GM21390 (cell line): ENCODE data around the gene DNAL1.
"Not testable (repeated sequence)": the region's sequence is repeated elsewhere in the genome, so short reads cannot be mapped to it uniquely, and the experiment has no call there.

Source experiments
- ATAC-seq: cut with Tn5 transposase; IDR thresholded peaks from one replicate; pipeline ENCODE4 v1.9.1; 2021; ENCODE audit not compliant: unreplicated experiment

Gene DNAL1

GRCh38 chr14:73637830-73638229 lies 7.0 kb upstream of the DNAL1 start:
- no peak for ATAC-seq

- no peak for ATAC-seq
Measured at GRCh38 chr14:73640796-73641365, 3.9 kb upstream of the DNAL1 start.

GRCh38 chr14:73645248-73645610 lies 443 bp downstream of the DNAL1 start:
- ATAC-seq: no peak

GRCh38 chr14:73651005-73651404 lies 6.2 kb downstream of the DNAL1 start:
- no peak for ATAC-seq

DNA sequence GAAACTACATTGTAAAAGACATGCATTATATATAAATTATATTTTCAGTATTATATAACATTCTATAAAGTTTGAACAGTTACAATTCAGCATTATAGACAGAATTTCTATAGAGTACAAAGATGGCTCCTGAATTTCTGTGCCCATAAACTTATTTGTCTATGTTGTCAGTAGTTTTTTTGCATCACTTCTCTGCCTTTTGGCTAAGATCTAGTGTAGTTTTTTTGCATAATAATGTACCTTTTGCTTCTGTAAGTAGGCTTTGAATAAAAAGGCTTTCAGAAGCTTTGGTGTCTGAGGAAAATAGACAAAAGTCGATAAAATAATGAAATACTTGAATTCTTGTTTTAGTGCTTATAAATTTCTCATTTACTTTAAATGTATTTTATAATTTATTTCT lies 11.1 kb downstream of the DNAL1 start:
- no peak for ATAC-seq

DNA sequence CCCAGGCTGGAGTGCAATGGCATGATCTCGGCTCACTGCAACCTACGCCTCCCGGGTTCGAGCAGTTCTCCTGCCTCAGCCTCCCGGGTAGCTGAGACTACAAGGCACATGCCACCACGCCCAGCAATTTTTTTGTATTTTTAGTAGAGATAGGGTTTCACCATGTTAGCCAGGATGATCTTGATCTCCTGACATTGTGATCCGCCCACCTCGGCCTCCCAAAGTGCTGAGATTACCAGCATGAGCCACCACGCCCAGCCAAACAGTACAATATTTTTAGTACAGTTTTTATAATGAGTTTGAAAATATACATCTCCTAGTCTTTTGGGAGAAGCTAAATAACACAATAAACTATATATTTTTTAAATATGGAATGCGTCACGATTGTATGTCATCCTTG lies 14.4 kb downstream of the DNAL1 start:
- ATAC-seq: not testable (repeated sequence)

GRCh38 chr14:73660511-73660910 lies 15.7 kb downstream of the DNAL1 start:
- no peak for ATAC-seq

- no peak for ATAC-seq
Measured at GRCh38 chr14:73661872-73662271, 17.1 kb downstream of the DNAL1 start.

DNA sequence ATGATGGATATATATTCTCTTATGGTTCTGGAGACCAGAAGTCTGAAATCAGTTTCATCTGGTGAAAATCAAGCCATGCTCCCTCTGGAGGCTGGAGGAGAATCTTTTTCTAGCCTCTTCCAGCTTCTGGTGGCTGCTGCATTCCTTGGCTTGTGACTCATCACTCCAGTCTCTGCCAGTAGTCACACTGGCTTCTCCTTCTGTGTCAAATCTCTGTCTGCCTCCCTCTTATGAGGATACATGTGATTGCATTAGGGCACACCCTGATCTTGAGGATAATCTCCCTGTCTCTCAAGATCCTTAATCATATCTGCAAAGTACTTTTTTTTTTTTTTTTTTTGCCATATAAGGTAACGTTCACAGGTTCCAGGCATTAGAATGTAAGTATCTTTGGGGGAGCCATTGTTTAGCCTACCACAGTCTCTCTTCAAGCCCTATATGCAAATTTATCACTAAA lies 17.7 kb downstream of the DNAL1 start:
- no peak for ATAC-seq

DNA sequence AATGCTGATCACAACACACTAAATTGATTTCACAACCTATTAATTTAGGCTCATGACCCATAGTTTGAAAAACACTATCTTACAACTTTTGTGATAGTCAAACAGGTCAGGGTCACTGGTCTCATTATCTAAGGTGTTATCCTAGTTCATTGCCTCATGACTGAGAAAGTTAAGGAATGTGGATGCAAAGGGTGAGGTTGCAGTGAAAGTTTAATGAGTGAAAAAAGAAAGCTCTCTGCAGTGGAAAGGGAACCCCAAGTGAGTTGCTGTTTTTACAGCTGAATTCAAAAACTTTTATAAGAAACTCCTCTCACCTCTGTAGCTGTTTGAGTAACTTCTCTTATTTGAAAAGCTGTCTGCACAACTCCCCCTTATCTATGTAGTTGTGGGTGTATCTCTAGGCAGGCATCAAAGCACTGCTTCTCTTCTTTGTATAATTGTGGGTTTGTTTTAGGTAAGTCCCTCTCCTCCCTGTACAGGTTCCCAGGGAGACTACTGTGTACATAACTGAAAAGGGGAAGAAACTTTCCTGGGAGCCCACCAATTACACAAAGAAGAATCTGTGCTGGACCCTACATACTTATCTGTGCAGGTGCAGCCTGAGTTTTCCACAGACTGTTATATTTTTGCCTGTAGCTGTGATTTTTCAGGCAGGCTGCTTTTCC lies 18.9 kb downstream of the DNAL1 start:
- no peak for ATAC-seq

DNA sequence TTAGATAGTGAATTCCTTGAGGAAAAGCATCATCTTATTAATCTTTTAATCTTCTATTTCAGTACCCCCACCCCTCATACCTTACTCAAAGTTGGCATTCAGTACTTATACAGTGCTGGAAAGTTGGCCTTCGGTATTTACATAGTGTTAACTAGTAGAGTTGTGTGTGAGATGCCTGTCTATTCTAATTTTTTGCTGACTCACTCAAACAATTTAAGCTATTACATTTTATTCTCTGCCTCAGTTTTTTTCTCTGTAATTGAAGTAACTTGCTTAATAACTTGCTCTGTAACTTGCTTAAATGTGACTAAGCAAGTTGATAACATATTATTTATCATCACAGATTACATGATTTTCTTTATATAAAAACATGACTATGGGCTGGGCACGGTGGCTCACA lies 20.3 kb downstream of the DNAL1 start:
- no peak for ATAC-seq

DNA sequence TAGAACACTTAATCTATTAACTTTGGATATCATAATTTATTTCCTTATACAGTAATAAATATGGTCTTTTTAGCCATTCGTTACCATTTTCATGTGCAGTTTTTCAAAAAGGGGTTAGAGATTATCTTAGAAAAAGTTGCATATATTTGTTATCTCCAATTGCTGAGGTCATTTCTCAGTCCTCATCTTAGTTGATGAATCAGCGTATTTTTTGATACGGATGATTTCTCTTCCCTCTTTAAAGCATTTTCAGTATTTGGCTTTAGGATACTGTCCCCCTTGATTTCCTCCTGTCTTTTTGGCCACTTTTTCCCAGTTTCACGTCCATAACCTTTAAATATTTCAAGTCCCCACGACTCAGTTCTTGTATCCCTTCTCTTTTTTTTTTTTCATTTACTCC lies 21.8 kb downstream of the DNAL1 start:
- ATAC-seq: no peak

DNA sequence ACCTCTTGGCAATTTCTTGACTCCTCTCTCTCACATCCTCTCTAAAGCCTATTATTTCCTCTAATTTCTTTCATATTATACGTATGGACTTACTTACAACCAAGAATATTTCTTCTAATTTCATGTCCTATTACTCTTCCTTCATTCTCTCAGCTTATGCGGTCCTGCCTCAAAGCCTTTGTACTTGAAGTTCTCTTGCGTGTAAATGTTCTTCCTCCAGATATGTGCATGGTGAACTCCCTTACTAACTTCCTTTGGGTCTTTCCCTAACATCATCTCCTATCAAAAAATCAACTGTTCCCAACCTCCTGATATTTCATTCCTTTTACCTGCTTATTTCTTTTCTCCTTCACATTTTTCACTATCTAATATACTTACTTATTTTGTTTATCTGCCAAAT lies 23.1 kb downstream of the DNAL1 start:
- ATAC-seq: no peak

- no peak for ATAC-seq
Measured at GRCh38 chr14:73674986-73675385, 30.2 kb downstream of the DNAL1 start.

GRCh38 chr14:73678698-73679097 lies 33.9 kb downstream of the DNAL1 start:
- no peak for ATAC-seq

- no peak for ATAC-seq
Measured at GRCh38 chr14:73680821-73681220, 36.0 kb downstream of the DNAL1 start.

DNA sequence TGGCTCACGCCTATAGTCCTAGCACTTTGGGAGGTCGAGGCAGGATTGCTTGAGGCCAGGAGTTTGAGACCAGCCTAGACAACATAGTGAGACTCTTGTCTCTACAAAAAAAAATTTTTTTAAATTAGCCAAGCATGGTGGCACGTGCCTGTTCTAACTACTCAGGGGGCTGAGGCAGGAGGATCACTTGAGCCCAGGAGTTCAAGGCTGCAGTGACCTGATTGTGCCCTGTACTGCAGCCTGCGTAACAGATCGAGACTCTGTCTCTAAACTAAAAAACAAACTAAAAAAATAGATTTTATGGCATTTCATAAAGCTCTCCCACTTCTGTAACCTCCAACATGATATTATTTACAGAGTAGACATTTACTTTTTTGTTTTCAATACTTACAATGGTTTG lies 39.8 kb downstream of the DNAL1 start:
- no peak for ATAC-seq

DNA sequence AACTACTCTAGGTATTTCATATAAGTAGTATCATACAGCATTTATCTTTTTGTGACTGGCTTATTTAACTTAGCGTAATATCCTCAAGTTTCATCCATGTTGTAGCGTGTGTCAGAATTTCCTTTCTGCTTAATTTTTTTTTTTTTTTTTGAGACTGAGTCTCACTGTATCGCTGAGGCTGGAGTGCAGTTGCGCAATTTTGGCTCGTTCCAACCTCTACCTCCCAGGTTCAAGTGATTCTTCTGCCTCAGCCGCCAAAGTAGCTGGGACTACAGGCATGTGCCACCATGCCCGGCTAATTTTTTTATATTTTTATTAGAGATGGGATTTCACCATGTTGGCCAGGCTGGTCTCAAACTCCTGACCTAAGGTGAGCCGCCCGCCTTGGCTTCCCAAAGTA lies 40.5 kb downstream of the DNAL1 start:
- ATAC-seq: no peak

DNA sequence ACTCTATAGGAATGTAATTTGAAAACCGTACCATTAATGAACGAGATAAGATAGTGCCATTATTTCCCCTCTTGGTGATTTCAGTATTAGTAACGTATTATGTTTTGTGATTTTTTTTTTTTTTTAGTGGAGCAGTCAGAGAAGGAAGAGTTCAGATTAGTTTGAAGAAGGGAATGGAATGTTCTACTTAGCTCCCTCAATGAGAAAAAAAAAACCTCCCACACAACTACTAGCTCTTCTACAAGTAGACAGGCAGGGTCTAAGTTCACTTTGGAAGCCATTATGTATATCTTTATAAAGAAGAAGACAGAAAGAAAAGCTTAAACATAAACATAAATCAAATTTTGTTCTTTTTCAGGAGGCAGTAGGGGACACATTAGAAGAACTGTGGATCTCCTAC lies 42.1 kb downstream of the DNAL1 start:
- ATAC-seq: no peak

GRCh38 chr14:73694083-73694482 lies 49.3 kb downstream of the DNAL1 start:
- no peak for ATAC-seq

DNA sequence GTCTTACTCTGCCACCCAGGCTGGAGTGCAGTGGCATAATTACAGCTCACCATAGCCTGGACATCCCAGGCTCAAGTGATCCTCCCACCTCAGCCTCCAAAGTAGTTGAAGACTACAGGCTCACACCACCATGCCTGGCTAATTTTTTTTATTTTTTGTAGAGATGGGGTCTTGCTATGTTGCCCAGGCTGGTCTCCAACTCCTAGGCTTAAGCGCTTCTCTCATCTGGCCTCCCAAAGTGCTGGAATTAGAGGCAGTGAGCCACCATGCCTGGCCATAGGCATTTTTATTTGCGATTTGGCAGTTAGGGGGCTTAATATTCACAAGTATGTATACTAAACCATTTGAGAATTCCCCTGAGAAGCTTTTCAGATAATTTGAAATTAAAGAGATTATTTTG lies 50.3 kb downstream of the DNAL1 start:
- ATAC-seq: no peak

- ATAC-seq: peak; percentile 56
Measured at GRCh38 chr14:73695997-73696396, 51.2 kb downstream of the DNAL1 start.
